ENCODE data around the gene BOD1. TPM values are rescaled to one million over a fixed set of nuclear protein-coding genes. Genes with fewer than 3 reads are reported as not detected.
A peak's percentile ranks its signal among the peaks of the same experiment; 100 is the strongest.

Gene BOD1
- total and polyA plus RNA-seq, 9 of the 15 experiments (the other 6 are each of a cell fraction or from before 2014, with no cell fraction given) = 10.1 to 31.6 (median 22.6) TPM

GRCh38 chr5:173648308-173648866, 31.9 kb upstream of the BOD1 start:
- BruUV-seq (replicated peaks) = no TSS peak
- Histone ChIP-seq H2AFZ (ENCODE audit: low read depth, low read length) (0 out of 2 replicates have a peak overlapping the region, but pooled peaks have one; percentile 13), H3K27me3 (ENCODE audit: control insufficient read depth in 2 of 2, insufficient read depth in 2 of 2, low read length in 2 of 2) (peaks cover 0 to 28% of the 10 kb centered on the region in 2 experiments; a peak in 2 of 5 replicates), H3K9me1 (ENCODE audit: control insufficient read depth, insufficient read depth, low read length) (no peaks in the 10 kb centered on the region), H3K9ac (ENCODE audit: insufficient read depth in 1 of 2, low read depth in 2 of 2, low read length in 2 of 2) (0 out of 4 replicates have a peak overlapping the region, but pooled peaks of 1 of the 2 experiments have one; percentile 2), H3K4me1 (replicated peaks in 1 of 2; ENCODE audit: control insufficient read depth in 2 of 2, insufficient read depth in 2 of 2, low read length in 2 of 2) (peaks cover 0 to 11% of the 10 kb centered on the region in 2 experiments; a peak in 4 of 5 replicates), H3K36me3 (ENCODE audit: control insufficient read depth, insufficient read depth, low read length) (no peaks in the 10 kb centered on the region), H4K20me1 (replicated peaks; ENCODE audit: control insufficient read depth, insufficient read depth, low read length) (no peaks in the 10 kb centered on the region), H3K27ac (ENCODE audit: extremely low read depth, low read depth, low read length) (no peak overlapping the region), H3K9me3 (replicated peaks; ENCODE audit: control insufficient read depth, insufficient read depth, low read depth, low read length) (no peaks in the 10 kb centered on the region), H3K4me3 (no peak overlapping the region), H3K79me2 (ENCODE audit: control insufficient read depth, insufficient read depth, low read length) (no peaks in the 10 kb centered on the region), H3K4me2 (ENCODE audit: insufficient read depth, low read length) (peak overlapping the region; percentile 38; the same call in 1 of the 2 replicates)
- in situ Hi-C loops (cut with MboI) (no loop called here), intact Hi-C loops (cut with micrococcal nuclease) (no loop called here)
- POLR2A ChIA-PET = no interaction called here
- peak in 1 of 4 experiments; percentile 43 for DNase-seq (ENCODE audit: extremely low read depth in 1 of 4, low spot score in 3 of 4)
- ATAC-seq = peak; percentile 50
- CTCF ChIA-PET (ENCODE audit: low intra/inter-chr PET ratio) = no interaction called here
- FAIRE-seq = peak; percentile 19
- WGBS (ENCODE audit: insufficient coverage, low coverage, missing lambda C conversion rate) = 15% methylated on average over 7 of the region's 7 CpGs
- TF ChIP-seq L3MBTL2 (IDR thresholded peaks at IDR 0.05) = peak; percentile 35
- no peak for TF ChIP-seq MCM5 (IDR thresholded peaks at IDR 0.05; ENCODE audit: low read depth)
- no peak for TF ChIP-seq JUND (IDR thresholded peaks at IDR 0.05; ENCODE audit: borderline replicate concordance, low read depth, low read length)
- peak; percentile 17; the same call in 1 of the 3 replicates for TF ChIP-seq JUND (tag; IDR thresholded peaks at IDR 0.05; ENCODE audit: borderline replicate concordance, low read depth, low read length)
- peak; percentile 72 for TF ChIP-seq SMAD4 (CRISPR knock-in tag; conservative IDR thresholded peaks at IDR 0.05)
- TF ChIP-seq, protein P1, sequence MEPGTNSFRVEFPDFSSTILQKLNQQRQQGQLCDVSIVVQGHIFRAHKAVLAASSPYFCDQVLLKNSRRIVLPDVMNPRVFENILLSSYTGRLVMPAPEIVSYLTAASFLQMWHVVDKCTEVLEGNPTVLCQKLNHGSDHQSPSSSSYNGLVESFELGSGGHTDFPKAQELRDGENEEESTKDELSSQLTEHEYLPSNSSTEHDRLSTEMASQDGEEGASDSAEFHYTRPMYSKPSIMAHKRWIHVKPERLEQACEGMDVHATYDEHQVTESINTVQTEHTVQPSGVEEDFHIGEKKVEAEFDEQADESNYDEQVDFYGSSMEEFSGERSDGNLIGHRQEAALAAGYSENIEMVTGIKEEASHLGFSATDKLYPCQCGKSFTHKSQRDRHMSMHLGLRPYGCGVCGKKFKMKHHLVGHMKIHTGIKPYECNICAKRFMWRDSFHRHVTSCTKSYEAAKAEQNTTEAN (CRISPR knock-in tag; IDR thresholded peaks at IDR 0.05) = no peak
- peak; percentile 50; the same call in 1 of the 2 replicates for TF ChIP-seq SOX6 (IDR thresholded peaks at IDR 0.05)
- peak; percentile 43; the same call in 1 of the 2 replicates for TF ChIP-seq TAL1 (IDR thresholded peaks at IDR 0.05)
- 0 out of 2 replicates have a peak, but pooled peaks have one; percentile 14 for TF ChIP-seq SMARCA4 (IDR thresholded peaks at IDR 0.05)
- no peak for TF ChIP-seq IRF9 (tag; IDR thresholded peaks at IDR 0.05)
- peak; percentile 64; the same call in 1 of the 2 replicates for TF ChIP-seq ESRRA (IDR thresholded peaks at IDR 0.05; ENCODE audit: borderline replicate concordance, low read depth)
- peak in 1 of 2 experiments; percentile 65; a peak in 2 of 4 replicates for TF ChIP-seq RCOR1 (IDR thresholded peaks at IDR 0.05; ENCODE audit: borderline replicate concordance in 1 of 2, low read depth in 2 of 2, low read length in 2 of 2)
- 0 out of 2 replicates have a peak, but pooled peaks have one; percentile 50 for TF ChIP-seq CXXC5 (CRISPR knock-in tag; IDR thresholded peaks at IDR 0.05)
- peak; percentile 50 for TF ChIP-seq CBFA2T2 (conservative IDR thresholded peaks at IDR 0.05)
- 0 out of 2 replicates have a peak, but pooled peaks have one; percentile 26 for TF ChIP-seq FOSL1 (tag; conservative IDR thresholded peaks at IDR 0.05)
- no peak for TF ChIP-seq MTA2 (IDR thresholded peaks at IDR 0.05; ENCODE audit: low read depth)
- peak; percentile 93 for TF ChIP-seq ZNF12 (CRISPR knock-in tag; IDR thresholded peaks at IDR 0.05)
- TF ChIP-seq GTF2E2 (tag; IDR thresholded peaks at IDR 0.05) = no peak
- TF ChIP-seq, protein P2, sequence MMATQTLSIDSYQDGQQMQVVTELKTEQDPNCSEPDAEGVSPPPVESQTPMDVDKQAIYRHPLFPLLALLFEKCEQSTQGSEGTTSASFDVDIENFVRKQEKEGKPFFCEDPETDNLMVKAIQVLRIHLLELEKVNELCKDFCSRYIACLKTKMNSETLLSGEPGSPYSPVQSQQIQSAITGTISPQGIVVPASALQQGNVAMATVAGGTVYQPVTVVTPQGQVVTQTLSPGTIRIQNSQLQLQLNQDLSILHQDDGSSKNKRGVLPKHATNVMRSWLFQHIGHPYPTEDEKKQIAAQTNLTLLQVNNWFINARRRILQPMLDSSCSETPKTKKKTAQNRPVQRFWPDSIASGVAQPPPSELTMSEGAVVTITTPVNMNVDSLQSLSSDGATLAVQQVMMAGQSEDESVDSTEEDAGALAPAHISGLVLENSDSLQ (IDR thresholded peaks at IDR 0.05) = peak; percentile 39; the same call in 1 of the 2 replicates
- TF ChIP-seq MYC (IDR thresholded peaks at IDR 0.05; ENCODE audit: low read depth, low read length) = peak; percentile 39; the same call in 1 of the 2 replicates
- no peak for TF ChIP-seq MYC (CRISPR knock-in tag; IDR thresholded peaks at IDR 0.05; ENCODE audit: borderline replicate concordance, low read depth)
- peak; percentile 85 for TF ChIP-seq MEIS2 (IDR thresholded peaks at IDR 0.05; ENCODE audit: partially characterized antibody)

All from K562 (cell line).